HG03571 (cell line): Measurements from ENCODE around the gene IRX1.

Source experiments
- ATAC-seq: cut with Tn5 transposase; IDR thresholded peaks from one replicate; pipeline ENCODE4 v1.9.1; 2021; ENCODE audit not compliant: unreplicated experiment

Gene IRX1

GRCh38 chr5:3650320-3650719 is 54.7 kb downstream of the IRX1 start:
- no peak for ATAC-seq

DNA sequence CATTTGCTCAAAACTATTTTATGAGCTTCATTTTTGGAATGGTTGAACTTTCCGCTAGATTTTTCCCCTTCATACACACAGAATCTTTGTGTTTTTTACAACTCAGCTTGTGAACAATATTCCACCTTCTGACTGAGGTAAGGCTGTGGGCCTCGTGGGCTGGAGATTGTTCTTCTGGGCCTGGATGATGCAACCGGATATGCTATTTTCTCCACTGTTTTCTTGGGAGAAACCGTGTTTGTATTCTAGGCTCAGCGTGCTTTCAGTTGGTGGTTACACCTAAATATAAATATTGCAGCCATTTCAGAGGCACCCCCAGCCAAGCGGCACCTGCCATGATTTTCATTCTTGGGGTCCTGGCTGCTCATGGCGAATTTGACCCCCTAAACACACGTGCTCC is 55.2 kb downstream of the IRX1 start:
- no peak for ATAC-seq
